GM13977 (cell line): ENCODE measurements around the gene SUSD6.

Experiments used
- DNase-seq: peaks from one replicate; pipeline ENCODE4 v3.0.0; 2012; ENCODE audit warnings: low spot score
- in situ Hi-C: fragments of 300-500 bp; cut with MboI; formaldehyde crosslinking; loops from one replicate; pipeline ENCODE4 v1.12.0; 2022; ENCODE audit warnings: low sequenced_read_pairs, low pct_unique_long_range_greater_than_20kb, mixed read lengths, inconsistent platforms; ENCODE audit not compliant: unreplicated experiment
- TF ChIP-seq, protein P1 (sequence below): IDR thresholded peaks from 2 replicates; pipeline ENCODE4 v1.5.1; 2012; ENCODE audit warnings: mild to moderate bottlenecking, control low read depth; ENCODE audit not compliant: insufficient read depth; ENCODE audit errors: extremely low read depth, missing control alignments

Gene SUSD6

GRCh38 chr14:69680297-69680696, 68.9 kb downstream of the SUSD6 start:
- DNase-seq: no peak
- TF ChIP-seq, protein P1, sequence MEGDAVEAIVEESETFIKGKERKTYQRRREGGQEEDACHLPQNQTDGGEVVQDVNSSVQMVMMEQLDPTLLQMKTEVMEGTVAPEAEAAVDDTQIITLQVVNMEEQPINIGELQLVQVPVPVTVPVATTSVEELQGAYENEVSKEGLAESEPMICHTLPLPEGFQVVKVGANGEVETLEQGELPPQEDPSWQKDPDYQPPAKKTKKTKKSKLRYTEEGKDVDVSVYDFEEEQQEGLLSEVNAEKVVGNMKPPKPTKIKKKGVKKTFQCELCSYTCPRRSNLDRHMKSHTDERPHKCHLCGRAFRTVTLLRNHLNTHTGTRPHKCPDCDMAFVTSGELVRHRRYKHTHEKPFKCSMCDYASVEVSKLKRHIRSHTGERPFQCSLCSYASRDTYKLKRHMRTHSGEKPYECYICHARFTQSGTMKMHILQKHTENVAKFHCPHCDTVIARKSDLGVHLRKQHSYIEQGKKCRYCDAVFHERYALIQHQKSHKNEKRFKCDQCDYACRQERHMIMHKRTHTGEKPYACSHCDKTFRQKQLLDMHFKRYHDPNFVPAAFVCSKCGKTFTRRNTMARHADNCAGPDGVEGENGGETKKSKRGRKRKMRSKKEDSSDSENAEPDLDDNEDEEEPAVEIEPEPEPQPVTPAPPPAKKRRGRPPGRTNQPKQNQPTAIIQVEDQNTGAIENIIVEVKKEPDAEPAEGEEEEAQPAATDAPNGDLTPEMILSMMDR: no peak
- in situ Hi-C loops: no loop called here

DNA sequence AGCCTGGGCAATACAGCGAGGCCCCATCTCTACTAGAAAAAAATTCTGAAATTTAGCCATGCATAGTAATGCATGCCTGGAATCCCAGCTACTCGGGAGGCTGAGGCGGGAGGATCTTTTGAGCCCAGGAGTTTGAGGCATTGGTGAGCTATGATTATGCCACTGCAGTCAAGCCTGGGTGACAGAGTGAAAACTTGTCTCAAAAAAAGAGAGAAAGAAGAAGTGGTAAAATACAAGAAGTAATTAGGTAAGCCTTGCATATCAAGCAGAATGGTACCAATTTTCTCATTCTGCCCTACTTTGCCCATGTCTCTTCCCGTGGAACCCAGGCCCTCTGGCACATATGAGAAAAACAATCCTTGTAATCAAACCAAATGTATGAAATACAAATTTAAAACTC, 70.7 kb downstream of the SUSD6 start:
- in situ Hi-C loops: no loop called here
- TF ChIP-seq, protein P1: no peak
- no peak for DNase-seq

DNA sequence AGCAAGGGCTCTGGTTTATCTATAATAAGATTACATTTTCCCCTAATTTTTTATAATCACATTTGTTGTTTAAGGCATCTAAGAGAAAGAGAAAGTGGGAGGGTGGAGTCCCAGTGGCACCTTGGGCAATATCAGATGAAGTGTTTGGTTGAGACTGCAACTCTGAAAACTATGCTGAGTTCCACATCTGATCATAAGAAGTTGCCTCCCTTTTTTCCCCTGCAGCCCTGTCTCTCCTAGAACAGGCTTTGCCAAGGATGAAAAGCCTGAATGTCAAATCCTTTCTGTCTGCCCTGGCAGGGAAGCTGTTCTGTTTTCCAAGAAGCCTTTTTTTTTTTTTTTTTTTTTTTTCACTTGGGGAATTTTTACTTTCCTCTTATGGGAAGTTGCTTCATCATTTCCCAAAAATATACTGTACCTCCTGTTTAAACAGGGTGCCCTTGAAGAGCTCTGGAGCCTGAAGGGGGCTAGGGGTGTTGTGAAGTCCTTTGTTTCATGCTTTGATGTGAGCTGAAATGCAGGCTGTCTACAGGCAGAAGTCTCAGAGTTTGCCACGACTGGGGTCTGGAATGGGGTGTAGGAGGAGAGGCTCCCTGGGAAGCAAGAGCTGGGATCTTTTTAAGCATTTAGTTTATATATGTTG, 71.3 kb downstream of the SUSD6 start:
- DNase-seq: no peak
- TF ChIP-seq, protein P1: no peak

GRCh38 chr14:69683971-69684370, 72.6 kb downstream of the SUSD6 start:
- TF ChIP-seq, protein P1: no peak
- in situ Hi-C loops: no loop called here
- DNase-seq: no peak

More for the DNA sequence above, 71.3 kb downstream of the SUSD6 start:
- in situ Hi-C loops: no loop called here

DNA sequence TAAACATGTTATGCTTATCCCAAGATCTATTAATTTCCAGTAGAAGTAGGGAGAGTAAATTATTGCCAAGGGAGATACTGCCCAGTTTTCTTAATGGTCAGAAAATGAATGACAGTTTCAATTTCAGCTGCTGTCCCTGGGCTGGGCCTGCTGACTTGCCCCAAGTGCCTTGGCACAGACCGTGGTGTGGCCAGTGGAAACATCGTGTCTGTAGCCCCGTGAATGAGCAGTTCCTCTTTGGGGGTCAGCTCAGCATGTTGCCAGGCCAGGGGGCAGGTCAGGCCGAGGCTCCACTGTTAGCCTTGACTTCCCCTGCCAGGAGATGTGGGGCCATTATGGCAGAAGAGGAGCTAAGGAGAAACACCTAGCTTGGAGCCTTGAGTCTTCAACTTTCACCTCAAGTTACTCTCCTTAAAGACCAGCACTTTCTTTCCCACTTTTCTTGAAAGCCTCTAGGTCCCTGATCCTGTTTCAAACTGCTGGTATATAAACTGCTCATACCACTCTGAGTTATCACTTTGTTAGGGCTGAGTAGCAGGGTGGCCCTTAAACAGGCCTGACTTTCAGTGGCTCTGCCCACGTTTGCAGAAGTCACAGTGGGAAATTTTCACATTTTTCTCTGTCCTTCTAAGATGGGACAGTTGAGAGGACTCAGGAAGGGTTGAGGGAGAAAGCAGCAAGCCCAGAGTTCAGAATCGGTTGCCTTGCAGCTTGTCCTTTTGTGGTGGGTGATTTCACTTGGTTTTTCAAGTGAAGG, 73.2 kb downstream of the SUSD6 start:
- DNase-seq: no peak
- in situ Hi-C loops: no loop called here
- TF ChIP-seq, protein P1: no peak

GRCh38 chr14:69685218-69685616, 73.8 kb downstream of the SUSD6 start:
- DNase-seq: peak; percentile 31
- TF ChIP-seq, protein P1: no peak
- in situ Hi-C loops: no loop called here
